AG04449 (cell line): ENCODE results near the gene UGT1A7.

Experiments
- CTCF ChIA-PET: fragments of 350-600 bp; formaldehyde crosslinking; extraction: SDS; loops from one replicate; lab custom pipeline; 2021; ENCODE audit warnings: antibody characterized with exemption; lab: Yijun Ruan, JAX
- POLR2A ChIA-PET: fragments of 400-600, 350-600 bp; formaldehyde crosslinking; extraction: SDS; loops from one replicate; lab custom pipeline; 2020; ENCODE audit warnings: antibody characterized with exemption, inconsistent platforms; lab: Yijun Ruan, JAX
- DNase-seq: peaks from one replicate; pipeline ENCODE4 v3.0.0-alpha.2; 2010; ENCODE audit warnings: low read depth, low spot score
- H3K4me3 ChIP-seq: 2 replicates; pipeline ENCODE4 v1.5.1; 2011; ENCODE audit warnings: low read depth, mild to moderate bottlenecking, control low read depth, low read length
- TF ChIP-seq, protein P1 (sequence below): IDR thresholded peaks from one replicate; pipeline ENCODE4 v1.5.1; 2011; ENCODE audit warnings: mild to moderate bottlenecking, moderate library complexity, low read length, control low read depth, inconsistent platforms; ENCODE audit not compliant: insufficient read depth; ENCODE audit errors: missing control alignments

The UGT1A7 gene

DNA sequence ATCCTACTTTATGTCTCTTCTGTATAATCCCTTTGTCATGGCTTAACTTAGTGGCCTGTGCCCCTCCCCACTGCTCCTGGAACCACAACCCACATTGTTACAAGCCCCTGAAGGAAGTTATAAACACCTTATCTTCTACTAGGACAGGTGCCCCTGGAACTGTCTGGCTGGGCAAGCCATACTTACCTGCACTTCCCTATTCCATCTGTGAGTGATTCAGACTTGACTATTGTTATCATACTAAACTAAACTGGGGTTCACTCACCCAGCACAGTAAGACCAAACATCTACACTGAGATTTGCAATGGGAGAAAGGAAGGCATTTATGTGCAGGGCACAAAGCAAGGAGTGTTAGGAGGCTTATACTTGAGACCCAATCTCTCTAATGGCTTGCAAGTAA, 7.3 kb downstream of the UGT1A7 start:
- ChIA-PET CTCF (interaction anchor here (0.6 kb wide), 1 partner anchor 240 kb away, joined by 3 read pairs; no protein-coding TSS in a partner anchor), POLR2A (no interaction called here)
- TF ChIP-seq, protein P1, sequence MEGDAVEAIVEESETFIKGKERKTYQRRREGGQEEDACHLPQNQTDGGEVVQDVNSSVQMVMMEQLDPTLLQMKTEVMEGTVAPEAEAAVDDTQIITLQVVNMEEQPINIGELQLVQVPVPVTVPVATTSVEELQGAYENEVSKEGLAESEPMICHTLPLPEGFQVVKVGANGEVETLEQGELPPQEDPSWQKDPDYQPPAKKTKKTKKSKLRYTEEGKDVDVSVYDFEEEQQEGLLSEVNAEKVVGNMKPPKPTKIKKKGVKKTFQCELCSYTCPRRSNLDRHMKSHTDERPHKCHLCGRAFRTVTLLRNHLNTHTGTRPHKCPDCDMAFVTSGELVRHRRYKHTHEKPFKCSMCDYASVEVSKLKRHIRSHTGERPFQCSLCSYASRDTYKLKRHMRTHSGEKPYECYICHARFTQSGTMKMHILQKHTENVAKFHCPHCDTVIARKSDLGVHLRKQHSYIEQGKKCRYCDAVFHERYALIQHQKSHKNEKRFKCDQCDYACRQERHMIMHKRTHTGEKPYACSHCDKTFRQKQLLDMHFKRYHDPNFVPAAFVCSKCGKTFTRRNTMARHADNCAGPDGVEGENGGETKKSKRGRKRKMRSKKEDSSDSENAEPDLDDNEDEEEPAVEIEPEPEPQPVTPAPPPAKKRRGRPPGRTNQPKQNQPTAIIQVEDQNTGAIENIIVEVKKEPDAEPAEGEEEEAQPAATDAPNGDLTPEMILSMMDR, result no peak
- H3K4me3 ChIP-seq, result no peak overlapping the region
- no peak for DNase-seq

DNA sequence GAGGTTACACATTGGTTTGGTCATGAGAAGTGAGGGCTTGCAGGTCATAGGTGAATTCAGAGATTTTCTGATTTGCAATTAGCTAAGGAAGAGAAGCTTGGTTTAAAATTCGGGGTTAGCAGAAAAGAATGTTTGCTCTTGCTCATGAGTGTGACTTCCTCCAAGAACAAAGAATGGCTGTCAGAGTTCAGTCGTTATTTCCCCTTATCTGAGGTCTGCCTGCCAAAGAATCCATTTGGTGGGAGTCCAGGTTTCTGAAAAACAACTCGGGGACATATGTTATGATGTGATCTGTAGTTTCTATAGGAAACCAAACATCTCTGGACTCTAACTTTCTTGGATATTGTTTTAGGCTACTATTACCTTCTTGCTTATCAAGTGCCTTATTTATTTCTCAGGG, 7.8 kb downstream of the UGT1A7 start:
- H3K4me3 ChIP-seq, result no peak overlapping the region
- no peak for DNase-seq
- ChIA-PET CTCF (interaction anchor here (1.3 kb wide), 1 partner anchor 23 kb away, joined by 3 read pairs; the partner anchor contains the start of gene UGT1A5), POLR2A (interaction anchor here (0.6 kb wide), 1 partner anchor 173 kb away, joined by 3 read pairs; no protein-coding TSS in a partner anchor)
- TF ChIP-seq, protein P1, result no peak

DNA sequence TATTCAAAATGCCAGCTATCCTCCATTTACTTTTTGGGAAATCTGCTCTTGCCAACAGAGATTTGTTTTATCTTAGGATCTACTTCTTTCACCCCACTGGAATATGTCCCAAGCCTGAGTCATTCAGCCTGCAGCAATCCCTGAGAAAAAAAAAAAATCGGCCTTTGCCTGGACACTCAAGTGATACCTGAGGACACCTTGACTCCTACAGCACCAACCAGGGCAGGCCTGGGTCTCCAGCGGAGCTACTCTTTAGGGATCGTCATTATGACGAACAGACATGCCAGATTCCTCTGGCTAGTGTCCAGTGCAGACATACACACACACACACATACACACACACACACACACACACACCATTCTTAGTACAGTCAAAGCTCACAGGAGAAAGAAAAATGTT, 8.7 kb downstream of the UGT1A7 start:
- CTCF ChIA-PET, result interaction anchor here (1.3 kb wide), 1 partner anchor 22 kb away, joined by 3 read pairs; the partner anchor contains the start of gene UGT1A5
- TF ChIP-seq, protein P1, result no peak
- DNase-seq, result no peak
- H3K4me3 ChIP-seq, result no peak overlapping the region
- POLR2A ChIA-PET, result no interaction called here

DNA sequence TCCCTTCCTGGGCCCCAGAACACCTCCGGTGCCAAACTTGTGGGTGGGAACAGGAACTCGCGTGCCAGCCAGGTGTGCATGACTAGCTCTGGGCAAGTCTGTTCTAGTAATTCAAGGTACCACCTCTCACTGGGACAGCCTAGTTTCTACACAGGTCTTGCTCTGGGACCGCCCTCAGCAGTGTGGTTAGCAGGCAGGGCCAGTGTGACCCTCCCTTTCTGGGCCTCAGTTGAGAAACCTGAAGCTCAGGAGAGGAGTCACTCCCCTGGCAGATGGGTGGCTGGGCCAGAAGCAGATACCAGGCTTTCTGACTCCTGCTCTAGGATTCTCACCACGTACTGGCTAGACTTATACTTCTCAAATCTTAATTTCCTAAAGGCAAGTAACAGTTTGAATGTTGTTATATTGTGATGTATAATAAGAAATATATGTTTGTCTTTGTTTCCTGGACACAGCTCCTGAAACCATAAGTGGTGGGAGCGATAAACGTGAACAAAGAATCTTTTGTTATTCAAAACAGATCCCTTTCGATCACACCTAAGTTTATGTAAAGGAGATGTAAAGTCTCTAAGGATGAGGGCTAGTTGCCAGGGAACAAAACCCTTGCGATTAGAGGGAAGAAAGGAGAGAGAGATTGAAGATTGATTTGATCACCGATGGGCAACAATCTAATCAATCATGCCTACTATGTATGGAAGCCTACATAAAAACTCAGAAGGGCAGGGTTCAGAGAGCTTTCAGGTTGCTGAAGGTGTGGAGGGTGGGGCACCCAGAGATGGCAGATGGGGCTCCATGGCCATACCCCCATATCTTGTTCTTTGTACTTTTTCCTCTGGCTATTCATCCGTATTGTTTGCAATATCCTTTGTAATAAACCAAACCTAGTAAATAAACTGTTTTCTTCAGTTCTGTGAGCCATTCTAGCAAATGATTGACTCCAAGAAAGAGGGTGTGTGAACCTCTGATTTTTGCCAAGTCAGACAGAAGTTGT, 10.0 kb downstream of the UGT1A7 start:
- no peak for DNase-seq
- ChIA-PET POLR2A (no interaction called here), CTCF (interaction anchor here (0.7 kb wide), 1 partner anchor 249 kb away, joined by 3 read pairs; no protein-coding TSS in a partner anchor)
- H3K4me3 ChIP-seq, result no peak overlapping the region
- TF ChIP-seq, protein P1, result no peak

DNA sequence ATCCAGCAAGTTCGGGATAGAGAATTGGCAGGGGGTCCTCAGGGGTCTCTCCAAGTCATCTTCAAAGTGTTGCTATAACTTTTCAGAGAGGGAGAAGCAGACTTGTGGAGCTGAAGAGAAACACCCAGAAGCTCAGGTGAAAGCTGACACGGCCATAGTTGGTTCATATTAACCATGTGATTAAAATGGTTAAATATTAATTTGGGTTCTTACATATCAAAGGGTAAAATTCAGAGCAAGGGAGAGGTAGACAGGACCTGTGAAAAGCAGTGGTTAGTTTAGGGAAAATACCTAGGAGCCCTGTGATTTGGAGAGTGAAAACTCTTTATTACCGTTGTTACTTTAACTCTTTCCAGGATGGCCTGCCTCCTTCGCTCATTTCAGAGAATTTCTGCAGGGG, 10.9 kb downstream of the UGT1A7 start, which contains the start of gene UGT1A6:
Gene UGT1A6 (plus strand): TSS at position 243 of the 400 bp plus-strand sequence. CDS start 115 bp downstream, at position 358.
- ChIA-PET CTCF (no interaction called here), POLR2A (no interaction called here)
- TF ChIP-seq, protein P1, result no peak

DNA sequence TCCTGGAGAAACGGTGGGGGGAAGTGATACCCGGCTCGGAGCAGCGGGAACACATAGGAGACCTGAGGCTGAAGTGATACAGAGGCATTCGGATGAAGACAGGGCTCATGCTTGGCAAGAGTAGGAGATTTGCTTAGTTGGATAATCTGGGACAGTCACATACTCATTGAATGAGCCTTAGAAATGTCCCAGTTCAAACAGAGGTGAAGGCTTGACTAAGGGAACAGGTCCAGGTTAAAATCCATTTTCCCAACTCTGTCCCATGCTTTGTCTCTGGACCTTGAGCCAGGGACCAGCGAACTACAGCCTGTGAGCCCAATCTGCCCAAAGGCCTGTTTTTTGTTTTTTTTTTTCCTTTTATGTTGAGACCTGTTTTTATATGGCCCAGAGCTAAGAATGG, 12.3 kb downstream of the UGT1A7 start:
- TF ChIP-seq, protein P1, result no peak
- no peak for DNase-seq
- ChIA-PET POLR2A (no interaction called here), CTCF (no interaction called here)
- no peak overlapping the region for H3K4me3 ChIP-seq

More for the DNA sequence above, 10.9 kb downstream of the UGT1A7 start, which contains the start of gene UGT1A6:
- H3K4me3 ChIP-seq, result no peak within 1 kb of the TSS
- DNase-seq, result no peak
